WTC11 (cell line): ENCODE measurements around the gene ITPK1.

Source experiments
- CREM ChIP-seq: sonication (generic); formaldehyde crosslinking; IDR thresholded peaks from 2 replicates; pipeline ENCODE4 v1.8.1; 2022; ENCODE audit warnings: mild to moderate bottlenecking, missing genetic modification reagents, moderate library complexity
- CTCF ChIP-seq: fragments of 200-600 bp; IDR thresholded peaks from 2 replicates; pipeline ENCODE4 v1.8.0; 2022; ENCODE audit warnings: antibody characterized with exemption
- ETV6 ChIP-seq: sonication (generic); formaldehyde crosslinking; IDR thresholded peaks from 2 replicates; pipeline ENCODE4 v1.8.1; 2022; ENCODE audit warnings: mild to moderate bottlenecking, missing genetic modification reagents
- GABPB1 ChIP-seq: sonication (generic); formaldehyde crosslinking; IDR thresholded peaks from 2 replicates; pipeline ENCODE4 v1.8.1; 2023; ENCODE audit warnings: mild to moderate bottlenecking, missing genetic modification reagents
- MLX ChIP-seq: sonication (generic); formaldehyde crosslinking; IDR thresholded peaks from 2 replicates; pipeline ENCODE4 v1.8.1; 2023; ENCODE audit warnings: mild to moderate bottlenecking, missing genetic modification reagents, moderate library complexity
- NFYB ChIP-seq: sonication (generic); formaldehyde crosslinking; conservative IDR thresholded peaks from 2 replicates; pipeline ENCODE4 v1.8.0; 2022; ENCODE audit warnings: low read depth, missing genetic modification reagents
- NR1H2 ChIP-seq: sonication (generic); formaldehyde crosslinking; IDR thresholded peaks from 2 replicates; pipeline ENCODE4 v1.9.0; 2021; ENCODE audit warnings: mild to moderate bottlenecking, moderate library complexity, missing genetic modification reagents
- NR2C2 ChIP-seq: sonication (generic); formaldehyde crosslinking; IDR thresholded peaks from 2 replicates; pipeline ENCODE4 v1.8.0; 2022; ENCODE audit warnings: mild to moderate bottlenecking, missing genetic modification reagents
- TEAD1 ChIP-seq: sonication (generic); formaldehyde crosslinking; IDR thresholded peaks from 2 replicates; pipeline ENCODE4 v1.8.0; 2022; ENCODE audit warnings: mild to moderate bottlenecking, missing genetic modification reagents
- ZNF121 ChIP-seq: sonication (generic); formaldehyde crosslinking; IDR thresholded peaks from 2 replicates; pipeline ENCODE4 v1.8.0; 2023; ENCODE audit warnings: missing genetic modification reagents
- TF ChIP-seq, protein P1 (sequence below): sonication (generic); formaldehyde crosslinking; IDR thresholded peaks from 2 replicates; pipeline ENCODE4 v1.8.0; 2022; ENCODE audit warnings: mild to moderate bottlenecking, missing genetic modification reagents

DNA sequence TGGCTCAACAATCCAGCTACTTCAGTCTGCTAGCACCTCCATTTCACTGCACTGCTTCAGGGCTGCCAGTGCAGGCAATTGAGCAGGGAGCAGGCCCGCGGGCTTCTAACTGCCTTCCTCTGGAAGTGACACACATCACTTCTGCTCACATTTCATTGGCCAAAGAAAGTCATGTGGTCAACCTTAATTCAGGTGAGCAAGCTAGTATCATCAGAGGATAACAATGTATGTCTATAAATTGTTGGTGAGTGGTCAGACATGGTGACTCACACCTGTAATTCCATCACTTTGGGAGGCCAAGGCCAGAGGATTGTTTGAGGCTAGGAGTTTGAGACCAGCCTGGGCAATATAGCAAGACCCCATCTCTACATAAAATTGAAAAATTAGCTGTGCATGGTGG is 215.1 kb downstream of the ITPK1 start:
- no peak for TF ChIP-seq CTCF
- TF ChIP-seq, protein P1, sequence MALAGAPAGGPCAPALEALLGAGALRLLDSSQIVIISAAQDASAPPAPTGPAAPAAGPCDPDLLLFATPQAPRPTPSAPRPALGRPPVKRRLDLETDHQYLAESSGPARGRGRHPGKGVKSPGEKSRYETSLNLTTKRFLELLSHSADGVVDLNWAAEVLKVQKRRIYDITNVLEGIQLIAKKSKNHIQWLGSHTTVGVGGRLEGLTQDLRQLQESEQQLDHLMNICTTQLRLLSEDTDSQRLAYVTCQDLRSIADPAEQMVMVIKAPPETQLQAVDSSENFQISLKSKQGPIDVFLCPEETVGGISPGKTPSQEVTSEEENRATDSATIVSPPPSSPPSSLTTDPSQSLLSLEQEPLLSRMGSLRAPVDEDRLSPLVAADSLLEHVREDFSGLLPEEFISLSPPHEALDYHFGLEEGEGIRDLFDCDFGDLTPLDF (CRISPR knock-in tag) = no peak
- no peak for TF ChIP-seq GABPB1
- no peak for TF ChIP-seq MLX (CRISPR knock-in tag)
- no peak for TF ChIP-seq TEAD1 (CRISPR knock-in tag)
- no peak for TF ChIP-seq NR1H2 (CRISPR knock-in tag)
- no peak for TF ChIP-seq ZNF121 (CRISPR knock-in tag)
- no peak for TF ChIP-seq NFYB (CRISPR knock-in tag)
- TF ChIP-seq ETV6 (CRISPR knock-in tag) = no peak
- TF ChIP-seq CREM = no peak
- no peak for TF ChIP-seq NR2C2 (CRISPR knock-in tag)
